DOHH2 (cell line): ENCODE measurements around the gene CACNA2D1.

Experiments used
- H3F3A ChIP-seq: fragments of 200-600 bp; sonication (generic), shearing (Covaris generic); 2 replicates; pipeline ENCODE4 v1.6.0; 2016; ENCODE audit warnings: antibody characterized with exemption, mild to moderate bottlenecking; ENCODE audit not compliant: control insufficient read depth, insufficient read depth
- H3K27ac ChIP-seq: fragments of 200-600 bp; sonication (generic); 2 replicates; pipeline ENCODE4 v1.5.1; 2014; ENCODE audit warnings: low read depth, mild to moderate bottlenecking, low read length, moderate library complexity
- H3K27me3 ChIP-seq: fragments of 200-600 bp; sonication (generic); 2 replicates; pipeline ENCODE4 v1.6.1; 2014; ENCODE audit warnings: mild to moderate bottlenecking, low read length, mixed read lengths; ENCODE audit not compliant: control insufficient read depth
- H3K36me3 ChIP-seq: fragments of 200-600 bp; sonication (generic); 2 replicates; pipeline ENCODE4 v1.6.1; 2014; ENCODE audit warnings: mild to moderate bottlenecking, low read length, moderate library complexity, mixed read lengths; ENCODE audit not compliant: control insufficient read depth
- H3K4me1 ChIP-seq: fragments of 200-600 bp; sonication (generic); 2 replicates; pipeline ENCODE4 v1.6.1; 2014; ENCODE audit warnings: mild to moderate bottlenecking, low read length, mixed read lengths; ENCODE audit not compliant: control insufficient read depth
- H3K4me2 ChIP-seq: fragments of 200-600 bp; sonication (generic); 2 replicates; pipeline ENCODE4 v1.6.0; 2014; ENCODE audit warnings: mild to moderate bottlenecking, low read length, moderate library complexity
- H3K4me3 ChIP-seq: fragments of 200-600 bp; sonication (generic); 2 replicates; pipeline ENCODE4 v1.5.1; 2014; ENCODE audit warnings: mild to moderate bottlenecking, low read length, mixed read lengths
- H3K79me2 ChIP-seq: fragments of 200-600 bp; sonication (generic); 2 replicates; pipeline ENCODE4 v1.6.1; 2014; ENCODE audit warnings: mild to moderate bottlenecking, low read length, mixed read lengths; ENCODE audit not compliant: control insufficient read depth
- H3K9me2 ChIP-seq: fragments of 200-600 bp; sonication (generic); replicated peaks from 2 replicates; pipeline ENCODE4 v1.6.1; 2014; ENCODE audit warnings: mild to moderate bottlenecking, low read length, mixed read lengths; ENCODE audit not compliant: control insufficient read depth
- H3K9me3 ChIP-seq: fragments of 200-600 bp; sonication (generic); 2 replicates; pipeline ENCODE4 v1.6.1; 2014; ENCODE audit warnings: antibody characterized with exemption, low read length, mixed read lengths; ENCODE audit not compliant: control insufficient read depth, insufficient read depth
- H4K20me1 ChIP-seq: fragments of 200-600 bp; sonication (generic); 2 replicates; pipeline ENCODE4 v1.6.0; 2014; ENCODE audit warnings: low read depth, mild to moderate bottlenecking, antibody characterized with exemption, low read length, moderate library complexity; ENCODE audit not compliant: control insufficient read depth, insufficient read depth
- EZH2phosphoT487 ChIP-seq: fragments of 200-600 bp; sonication (generic); IDR thresholded peaks from 2 replicates; pipeline ENCODE4 v1.6.1; 2017; ENCODE audit warnings: borderline replicate concordance, mild to moderate bottlenecking, antibody characterized with exemption, low read length, moderate library complexity, mixed read lengths
- TF ChIP-seq, protein P1 (sequence below): fragments of 200-600 bp; sonication (generic); IDR thresholded peaks from one replicate; pipeline ENCODE4 v1.5.1; 2014; ENCODE audit warnings: antibody characterized with exemption, mild to moderate bottlenecking, low read depth, low read length; ENCODE audit not compliant: poor library complexity, severe bottlenecking

Gene CACNA2D1

DNA sequence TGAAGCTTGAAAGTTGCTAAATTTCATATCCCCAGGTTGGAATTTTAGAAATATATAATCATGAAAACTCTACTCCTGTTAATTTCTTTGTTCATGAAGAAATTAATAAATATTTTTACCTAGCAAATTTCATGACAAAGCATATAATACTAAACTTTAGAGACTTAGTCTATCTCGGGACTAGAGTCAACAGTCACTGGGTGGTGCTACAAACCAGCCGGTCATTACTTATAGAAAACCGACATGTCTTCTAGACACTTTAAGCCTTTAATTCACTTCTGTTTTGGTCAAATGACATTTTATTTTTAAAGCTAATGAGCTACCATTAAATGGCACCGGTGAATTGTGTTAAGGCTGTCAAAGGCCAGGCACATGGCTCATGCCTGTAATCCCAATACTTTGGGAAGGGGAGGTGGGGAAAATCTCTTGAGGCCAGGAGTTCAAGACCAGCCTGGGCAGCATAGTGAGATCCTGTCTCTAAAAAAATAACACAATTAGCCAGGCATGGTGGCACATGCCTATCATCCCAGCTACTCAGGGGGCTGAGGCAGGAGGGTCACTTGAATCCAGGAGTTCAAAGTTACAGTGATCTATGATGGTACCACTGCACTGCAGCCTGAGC is 270.1 kb downstream of the CACNA2D1 start:
- H4K20me1 ChIP-seq, result no peaks in the 10 kb centered on the region
- no peaks in the 10 kb centered on the region for H3K9me3 ChIP-seq
- no peaks in the 10 kb centered on the region for H3F3A ChIP-seq
- no peaks in the 10 kb centered on the region for H3K36me3 ChIP-seq
- no peak for TF ChIP-seq EZH2phosphoT487
- TF ChIP-seq, protein P1, sequence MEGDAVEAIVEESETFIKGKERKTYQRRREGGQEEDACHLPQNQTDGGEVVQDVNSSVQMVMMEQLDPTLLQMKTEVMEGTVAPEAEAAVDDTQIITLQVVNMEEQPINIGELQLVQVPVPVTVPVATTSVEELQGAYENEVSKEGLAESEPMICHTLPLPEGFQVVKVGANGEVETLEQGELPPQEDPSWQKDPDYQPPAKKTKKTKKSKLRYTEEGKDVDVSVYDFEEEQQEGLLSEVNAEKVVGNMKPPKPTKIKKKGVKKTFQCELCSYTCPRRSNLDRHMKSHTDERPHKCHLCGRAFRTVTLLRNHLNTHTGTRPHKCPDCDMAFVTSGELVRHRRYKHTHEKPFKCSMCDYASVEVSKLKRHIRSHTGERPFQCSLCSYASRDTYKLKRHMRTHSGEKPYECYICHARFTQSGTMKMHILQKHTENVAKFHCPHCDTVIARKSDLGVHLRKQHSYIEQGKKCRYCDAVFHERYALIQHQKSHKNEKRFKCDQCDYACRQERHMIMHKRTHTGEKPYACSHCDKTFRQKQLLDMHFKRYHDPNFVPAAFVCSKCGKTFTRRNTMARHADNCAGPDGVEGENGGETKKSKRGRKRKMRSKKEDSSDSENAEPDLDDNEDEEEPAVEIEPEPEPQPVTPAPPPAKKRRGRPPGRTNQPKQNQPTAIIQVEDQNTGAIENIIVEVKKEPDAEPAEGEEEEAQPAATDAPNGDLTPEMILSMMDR, result no peak
- no peaks in the 10 kb centered on the region for H3K4me1 ChIP-seq
- H3K4me2 ChIP-seq, result no peak overlapping the region
- H3K27me3 ChIP-seq, result no peaks in the 10 kb centered on the region
- no peaks in the 10 kb centered on the region for H3K9me2 ChIP-seq
- H3K27ac ChIP-seq, result no peak overlapping the region
- H3K4me3 ChIP-seq, result no peak overlapping the region
- no peaks in the 10 kb centered on the region for H3K79me2 ChIP-seq

DNA sequence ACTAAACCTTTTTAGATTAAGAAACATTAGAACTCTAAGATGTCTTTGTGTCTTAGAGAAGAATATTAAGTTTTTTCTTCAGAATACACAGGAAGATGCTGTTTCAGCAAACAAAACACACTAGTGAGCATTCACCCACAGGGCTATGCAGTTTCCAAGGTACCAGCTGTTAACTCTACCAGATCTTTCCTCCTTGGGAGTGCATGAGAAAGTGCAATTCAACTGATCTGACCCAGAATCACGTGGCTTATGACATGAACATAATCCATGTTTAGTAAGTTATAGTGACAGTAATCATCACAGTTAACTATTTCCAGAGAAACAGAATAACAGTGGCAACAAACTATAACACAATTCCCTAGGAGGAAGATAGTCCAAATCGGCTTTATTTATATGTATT is 270.7 kb downstream of the CACNA2D1 start:
- Histone ChIP-seq H3K27ac (no peak overlapping the region), H3K36me3 (no peaks in the 10 kb centered on the region), H3K27me3 (no peaks in the 10 kb centered on the region), H3K4me1 (no peaks in the 10 kb centered on the region), H3K9me3 (no peaks in the 10 kb centered on the region), H3K4me3 (no peak overlapping the region), H3K79me2 (no peaks in the 10 kb centered on the region), H3K9me2 (no peaks in the 10 kb centered on the region), H3F3A (no peaks in the 10 kb centered on the region), H4K20me1 (no peaks in the 10 kb centered on the region), H3K4me2 (no peak overlapping the region)
- TF ChIP-seq EZH2phosphoT487, result no peak
- TF ChIP-seq, protein P1, result no peak

DNA sequence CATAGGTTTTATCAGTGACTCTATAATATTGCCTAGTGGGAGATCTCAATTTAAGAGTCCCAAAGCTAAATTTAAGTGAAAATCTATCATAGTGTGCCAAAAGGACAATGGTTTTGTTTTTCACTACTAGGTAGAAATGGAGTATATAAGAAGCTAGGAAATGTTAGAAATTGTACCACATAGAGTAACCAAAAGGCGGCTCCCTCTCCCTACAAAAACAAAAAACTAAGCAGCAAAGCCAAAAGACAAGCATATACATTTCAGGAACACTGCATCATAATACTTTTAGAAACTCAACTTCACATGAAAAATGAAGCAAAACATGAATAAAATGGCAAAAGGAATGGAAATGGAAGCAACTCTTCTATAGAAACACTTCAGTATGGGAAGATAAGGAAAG is 271.6 kb downstream of the CACNA2D1 start:
- TF ChIP-seq, protein P1, result no peak
- TF ChIP-seq EZH2phosphoT487, result no peak
- H3F3A ChIP-seq, result no peaks in the 10 kb centered on the region

More for the DNA sequence above, 271.6 kb downstream of the CACNA2D1 start:
- Histone ChIP-seq H3K4me1 (no peaks in the 10 kb centered on the region), H3K36me3 (no peaks in the 10 kb centered on the region), H3K9me3 (no peaks in the 10 kb centered on the region), H3K9me2 (no peaks in the 10 kb centered on the region), H3K4me2 (no peak overlapping the region), H3K4me3 (no peak overlapping the region), H4K20me1 (no peaks in the 10 kb centered on the region), H3K79me2 (no peaks in the 10 kb centered on the region), H3K27me3 (no peaks in the 10 kb centered on the region), H3K27ac (no peak overlapping the region)
